ENCODE data around the gene ERMP1. TPM values are rescaled to one million over a fixed set of nuclear protein-coding genes. Genes with fewer than 3 reads are reported as not detected.

The ERMP1 gene, protein sequence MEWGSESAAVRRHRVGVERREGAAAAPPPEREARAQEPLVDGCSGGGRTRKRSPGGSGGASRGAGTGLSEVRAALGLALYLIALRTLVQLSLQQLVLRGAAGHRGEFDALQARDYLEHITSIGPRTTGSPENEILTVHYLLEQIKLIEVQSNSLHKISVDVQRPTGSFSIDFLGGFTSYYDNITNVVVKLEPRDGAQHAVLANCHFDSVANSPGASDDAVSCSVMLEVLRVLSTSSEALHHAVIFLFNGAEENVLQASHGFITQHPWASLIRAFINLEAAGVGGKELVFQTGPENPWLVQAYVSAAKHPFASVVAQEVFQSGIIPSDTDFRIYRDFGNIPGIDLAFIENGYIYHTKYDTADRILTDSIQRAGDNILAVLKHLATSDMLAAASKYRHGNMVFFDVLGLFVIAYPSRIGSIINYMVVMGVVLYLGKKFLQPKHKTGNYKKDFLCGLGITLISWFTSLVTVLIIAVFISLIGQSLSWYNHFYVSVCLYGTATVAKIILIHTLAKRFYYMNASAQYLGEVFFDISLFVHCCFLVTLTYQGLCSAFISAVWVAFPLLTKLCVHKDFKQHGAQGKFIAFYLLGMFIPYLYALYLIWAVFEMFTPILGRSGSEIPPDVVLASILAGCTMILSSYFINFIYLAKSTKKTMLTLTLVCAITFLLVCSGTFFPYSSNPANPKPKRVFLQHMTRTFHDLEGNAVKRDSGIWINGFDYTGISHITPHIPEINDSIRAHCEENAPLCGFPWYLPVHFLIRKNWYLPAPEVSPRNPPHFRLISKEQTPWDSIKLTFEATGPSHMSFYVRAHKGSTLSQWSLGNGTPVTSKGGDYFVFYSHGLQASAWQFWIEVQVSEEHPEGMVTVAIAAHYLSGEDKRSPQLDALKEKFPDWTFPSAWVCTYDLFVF
- total RNA-seq (2022; extraction: Qiagen RNA extraction; ENCODE audit: low read depth): 15.5 to 22.4 TPM (median 19.7 TPM) in 5 replicates

DNA sequence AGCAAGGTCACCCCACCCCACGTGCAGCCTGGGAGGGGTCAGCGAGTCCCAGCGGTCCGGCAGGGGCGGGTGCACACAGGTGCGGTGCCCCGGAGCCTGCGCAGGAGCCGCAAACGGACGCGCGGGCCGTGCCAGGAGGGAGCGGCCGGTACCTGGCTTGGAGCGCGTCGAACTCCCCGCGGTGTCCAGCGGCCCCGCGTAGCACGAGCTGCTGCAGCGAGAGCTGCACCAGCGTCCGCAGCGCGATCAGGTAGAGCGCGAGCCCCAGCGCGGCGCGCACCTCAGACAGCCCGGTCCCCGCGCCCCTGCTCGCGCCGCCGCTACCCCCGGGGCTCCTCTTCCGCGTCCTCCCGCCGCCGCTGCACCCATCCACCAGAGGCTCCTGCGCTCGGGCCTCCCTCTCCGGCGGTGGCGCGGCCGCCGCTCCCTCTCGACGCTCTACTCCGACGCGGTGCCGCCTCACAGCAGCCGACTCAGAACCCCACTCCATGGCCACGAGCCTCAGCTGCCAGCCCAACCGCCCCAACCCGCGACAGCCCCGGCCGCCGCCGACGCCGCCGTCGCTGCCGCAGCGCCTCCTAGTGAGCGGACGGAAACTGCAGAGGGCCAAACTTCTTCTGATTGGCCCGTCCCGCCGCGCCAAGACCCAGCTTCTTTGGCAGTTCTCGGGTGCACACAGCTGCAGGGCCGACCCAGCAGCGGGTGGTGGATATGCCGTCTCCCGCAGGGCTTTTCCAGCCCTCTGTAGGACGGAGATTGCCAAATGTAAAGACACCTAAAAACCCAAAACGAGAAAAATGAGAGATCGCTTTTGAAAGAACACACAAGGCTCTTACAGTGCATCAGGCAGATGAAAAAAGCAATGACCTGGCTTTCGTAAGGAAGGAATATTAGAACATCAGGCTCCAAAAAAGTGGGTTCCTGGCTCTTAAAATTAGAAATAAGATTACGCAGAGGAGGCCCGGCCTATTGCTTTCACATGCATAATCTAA lies at the start of gene ERMP1:
Gene ERMP1 (minus strand): TSS at position 580 of the 992 bp plus-strand sequence. CDS start 90 bp downstream, at position 490.

Other genes with a start within 250 kb of the ERMP1 start
- gene RIC1, start 204.0 kb downstream of the ERMP1 start, total RNA-seq (2022; extraction: Qiagen RNA extraction; ENCODE audit: low read depth): 9.2 to 12.9 TPM (median 12.5 TPM) in 5 replicates
- not detected in 5 replicates for gene MLANA, start 57.8 kb upstream of the ERMP1 start, total RNA-seq (2022; extraction: Qiagen RNA extraction; ENCODE audit: low read depth)
- gene RANBP6, start 182.5 kb upstream of the ERMP1 start, total RNA-seq (2022; extraction: Qiagen RNA extraction; ENCODE audit: low read depth): 6.1 to 16.9 TPM (median 15.7 TPM) in 5 replicates

Measured in A549 treated with RU486 at 1 μM for 4 hours (cell line).